Measurements from ENCODE around the gene NAV3.

The NAV3 gene

GRCh38 chr12:77830583-77831351, at the start of gene NAV3:
TSS of gene NAV3 (plus strand) at chr12:77830894. CDS start at chr12:77831462, 568 bp downstream.
- DNase-seq = no peak

- no peak for DNase-seq
Observed at GRCh38 chr12:77782034-77782433, 48.7 kb upstream of the NAV3 start.

- DNase-seq = no peak
Observed at GRCh38 chr12:77782766-77783165, 47.9 kb upstream of the NAV3 start.

DNA sequence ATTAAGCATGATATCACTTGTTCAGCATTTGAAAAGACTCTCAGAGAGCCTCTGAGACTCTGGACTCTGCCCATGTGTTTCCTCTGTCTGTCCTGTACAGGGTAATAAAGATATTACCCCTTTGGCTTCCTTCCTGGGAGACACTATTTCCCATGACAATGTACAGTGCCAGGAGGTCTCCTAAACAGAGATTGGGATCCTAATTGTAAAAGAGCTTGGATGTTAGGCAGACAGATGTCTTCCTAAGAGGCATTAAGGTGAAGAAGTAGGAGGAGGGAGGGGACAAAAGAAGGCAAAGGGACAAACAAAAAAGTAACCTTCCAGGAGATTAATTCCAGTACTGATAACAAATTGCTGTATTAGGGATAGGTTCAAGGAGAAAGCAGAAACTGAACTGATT, 45.5 kb upstream of the NAV3 start:
- DNase-seq = no peak

DNA sequence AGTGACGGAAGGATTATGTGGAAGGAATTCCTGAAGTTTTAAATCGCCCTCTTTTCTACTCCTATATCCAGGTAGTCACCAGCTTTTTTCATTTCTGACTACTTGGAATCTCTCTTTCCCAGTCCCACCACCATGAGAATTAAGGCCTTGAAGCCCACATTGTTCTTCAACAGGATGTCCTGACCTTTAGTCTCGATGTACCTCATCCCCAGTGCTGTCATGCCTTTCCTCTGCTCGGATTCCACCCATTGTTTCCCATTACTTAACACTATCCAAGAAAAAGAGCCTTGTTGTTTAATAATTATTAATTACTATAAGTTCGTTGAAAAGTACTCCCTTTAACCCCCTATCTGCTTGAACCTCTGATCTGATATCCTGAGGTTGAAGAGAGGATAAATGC, 44.0 kb upstream of the NAV3 start:
- DNase-seq = no peak

- no peak for DNase-seq
Observed at GRCh38 chr12:77788231-77789168, 42.2 kb upstream of the NAV3 start.

DNA sequence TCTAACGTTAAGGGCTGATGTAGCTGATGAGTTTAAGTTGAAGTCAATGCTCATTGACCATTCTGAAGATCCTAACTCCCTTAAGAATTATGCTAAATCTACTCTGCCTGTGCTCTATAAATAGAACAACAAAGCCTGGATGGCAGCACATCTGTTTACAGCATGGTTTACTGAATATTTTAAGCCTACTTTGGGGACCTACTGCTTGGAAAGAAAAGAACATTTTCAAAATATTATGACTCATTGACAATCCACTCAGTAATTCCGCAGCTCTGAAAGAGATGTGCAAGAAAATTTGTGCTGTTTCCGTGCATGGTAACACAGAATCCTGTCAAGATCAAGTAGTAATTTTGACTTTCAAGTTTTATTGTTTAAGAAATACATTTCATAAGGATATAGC, 35.0 kb upstream of the NAV3 start:
- DNase-seq = no peak

DNA sequence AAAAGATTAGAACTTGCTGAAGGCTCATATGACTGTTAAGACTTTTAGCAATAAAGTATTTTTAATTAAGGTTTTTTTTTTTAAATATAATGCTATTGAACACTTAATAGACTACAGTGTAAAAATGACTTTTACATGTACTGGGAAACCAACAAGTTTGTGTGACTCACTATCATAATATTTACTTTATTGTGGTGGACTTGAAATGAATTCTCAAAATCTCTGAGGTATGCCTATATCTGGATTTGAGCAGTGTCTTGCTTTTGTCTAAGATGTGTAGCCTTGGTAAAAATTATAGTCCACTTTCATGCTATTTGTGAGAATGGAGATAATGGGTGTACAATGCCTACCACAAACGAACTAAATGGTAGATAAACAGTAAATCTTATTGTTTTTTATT, 33.9 kb upstream of the NAV3 start:
- DNase-seq = no peak

DNA sequence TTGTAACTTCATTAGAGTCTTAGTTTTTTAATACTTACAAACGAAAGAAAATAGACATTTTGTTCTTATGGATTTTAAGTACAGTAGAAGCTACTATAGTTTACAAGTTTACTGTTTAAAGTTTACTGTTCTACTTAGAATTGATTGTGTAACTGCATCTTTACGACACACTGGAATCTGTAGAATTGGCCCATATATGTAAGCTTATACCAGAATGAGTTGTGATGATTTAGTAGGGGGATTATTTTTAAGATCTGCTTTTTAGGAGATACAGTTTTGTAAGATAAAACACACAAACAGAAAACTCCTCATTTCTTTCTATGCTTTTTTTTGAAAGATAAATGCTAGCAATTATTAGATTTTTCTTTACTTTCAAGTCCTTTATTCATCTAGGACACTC, 30.2 kb upstream of the NAV3 start:
- DNase-seq = no peak

- DNase-seq = no peak
Observed at GRCh38 chr12:77808534-77808933, 22.2 kb upstream of the NAV3 start.

DNA sequence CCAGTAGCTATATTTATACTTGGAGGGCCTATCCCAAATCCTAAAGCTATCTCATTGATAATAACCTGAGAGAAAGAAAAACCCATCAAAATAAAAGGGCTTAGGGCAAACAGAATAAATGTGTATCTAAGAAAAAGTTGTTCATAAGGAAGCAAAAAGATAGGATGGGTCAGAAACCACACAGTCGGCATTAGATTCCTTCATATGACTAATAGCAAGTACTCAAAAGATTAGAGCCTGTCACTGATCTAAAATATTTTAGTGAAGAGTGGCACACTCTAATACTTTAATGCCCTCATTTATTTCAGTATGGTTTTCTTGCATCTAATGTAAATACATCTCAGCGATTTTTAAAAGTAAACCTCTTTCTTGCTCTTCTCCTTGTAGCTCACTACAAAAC, 17.1 kb upstream of the NAV3 start:
- no peak for DNase-seq

- DNase-seq = no peak
Observed at GRCh38 chr12:77814386-77814785, 16.3 kb upstream of the NAV3 start.

DNA sequence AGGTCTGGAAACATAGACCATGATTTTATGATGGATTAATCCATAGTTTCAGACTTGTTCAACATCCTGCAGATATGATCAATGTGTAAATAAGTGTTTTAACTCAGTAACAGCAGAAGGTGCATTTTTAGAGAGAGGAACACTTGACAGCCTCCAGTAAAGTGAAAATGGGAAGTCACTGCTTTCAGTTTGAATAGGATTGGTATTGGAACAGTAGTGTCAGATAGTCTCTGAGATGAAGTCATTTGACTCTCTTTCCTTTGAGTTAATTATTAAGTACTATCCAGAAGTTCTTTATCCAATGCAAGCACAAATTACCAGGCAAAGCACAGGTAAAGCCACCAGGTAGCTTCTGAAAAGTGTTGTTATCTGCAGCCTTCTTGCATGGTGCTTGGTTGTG, 14.5 kb upstream of the NAV3 start:
- no peak for DNase-seq

DNA sequence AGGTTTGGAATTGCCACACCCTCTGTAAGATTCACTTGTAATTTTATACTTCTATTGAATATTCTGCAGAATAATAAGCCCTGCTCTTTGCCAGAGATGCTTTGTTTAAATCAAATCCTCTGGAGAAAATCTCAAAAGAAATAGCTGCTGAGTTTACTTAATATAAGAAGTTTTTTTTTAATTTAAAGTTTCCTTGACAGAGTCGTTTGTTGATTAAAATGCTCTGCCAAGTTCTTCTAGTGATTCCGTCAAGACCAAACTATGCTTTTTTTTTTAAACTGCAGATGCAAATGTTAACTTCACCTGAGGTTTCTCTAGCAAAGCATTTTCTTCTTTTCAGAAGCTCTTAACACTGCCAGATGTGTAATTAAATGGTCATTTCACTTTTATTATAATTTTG, 13.4 kb upstream of the NAV3 start:
- DNase-seq = no peak

DNA sequence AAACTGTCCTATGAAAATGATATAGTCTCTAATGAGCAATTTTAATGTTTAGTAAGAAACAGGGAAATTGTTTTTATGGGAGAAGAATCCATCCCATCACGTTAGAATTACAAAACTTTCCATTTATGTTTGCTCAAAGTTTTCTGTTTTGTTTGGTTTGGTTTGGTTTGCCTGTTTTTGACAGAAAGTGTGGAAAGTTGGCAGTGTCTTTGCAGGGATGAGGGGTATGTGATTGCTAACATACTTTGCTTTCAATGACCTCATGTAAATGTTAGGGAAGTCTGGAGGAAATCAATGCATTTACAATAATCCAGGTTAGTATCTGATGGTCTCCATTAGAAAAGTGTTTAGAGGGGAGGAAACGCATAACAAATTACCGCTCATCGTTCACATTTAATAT, 12.3 kb upstream of the NAV3 start:
- DNase-seq = no peak

- no peak for DNase-seq
Observed at GRCh38 chr12:77821699-77822203, 8.9 kb upstream of the NAV3 start.

- no peak for DNase-seq
Observed at GRCh38 chr12:77833329-77833728, 2.6 kb downstream of the NAV3 start.

DNA sequence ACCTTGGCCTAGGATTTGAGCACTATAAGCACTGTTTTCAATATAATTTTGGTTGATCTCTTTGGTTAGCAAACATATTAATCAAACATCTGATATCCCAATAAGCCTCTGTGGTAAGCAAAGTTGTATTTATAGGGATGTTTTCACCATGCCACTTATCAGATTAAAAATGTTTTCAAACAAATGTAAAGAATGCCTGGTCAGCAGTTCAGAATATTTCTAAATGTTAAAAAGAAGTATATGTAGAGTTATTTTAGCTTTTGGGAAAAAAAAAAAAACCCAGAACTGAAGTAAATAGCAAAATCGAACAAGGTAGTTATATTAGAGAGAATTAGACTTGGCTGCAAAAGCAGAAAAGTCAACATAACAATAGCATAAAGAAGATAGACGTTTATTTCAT, 3.9 kb downstream of the NAV3 start:
- DNase-seq = no peak

- DNase-seq = no peak
Observed at GRCh38 chr12:77835969-77836368, 5.3 kb downstream of the NAV3 start.

DNA sequence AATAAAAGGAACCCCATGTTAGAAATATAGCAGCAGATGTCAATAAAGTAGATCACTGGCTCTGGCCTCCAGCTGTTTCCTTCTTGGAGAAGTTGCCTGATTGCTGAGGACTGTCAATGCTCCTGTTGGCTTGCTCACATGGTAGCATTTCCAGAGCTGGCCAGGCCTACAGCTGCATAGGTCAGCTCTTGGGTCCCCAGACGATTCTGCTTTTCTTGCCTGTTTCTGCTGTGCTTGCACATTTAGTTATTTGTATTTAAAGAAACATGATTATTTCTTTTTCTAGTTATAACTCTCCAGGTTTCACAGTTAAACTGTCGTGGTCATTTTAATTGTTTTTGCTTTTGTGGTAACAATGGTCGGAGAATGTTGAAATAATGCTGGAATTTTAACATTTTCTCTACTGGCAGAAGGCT, 7.2 kb downstream of the NAV3 start:
- DNase-seq = no peak

- DNase-seq = no peak
Observed at GRCh38 chr12:77841521-77841920, 10.8 kb downstream of the NAV3 start.

DNA sequence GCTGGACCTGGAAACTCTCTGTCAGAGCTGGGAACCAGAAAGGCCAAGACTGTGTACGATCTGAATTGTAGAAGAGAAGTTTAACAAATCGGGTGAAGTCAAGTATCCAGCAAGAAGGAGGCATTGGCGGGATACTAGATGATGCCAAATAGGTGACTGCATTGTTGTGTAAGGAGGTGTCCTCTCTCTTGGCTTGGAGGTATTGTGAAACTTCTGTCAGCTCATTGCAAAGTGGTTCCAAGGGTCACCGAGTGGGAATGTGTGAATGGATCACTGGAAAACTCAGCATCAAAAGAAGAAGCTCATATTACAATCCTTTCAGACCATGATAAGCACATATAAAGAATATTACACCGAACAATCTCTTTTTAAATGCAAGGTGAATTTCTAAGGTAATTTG, 11.7 kb downstream of the NAV3 start:
- DNase-seq = no peak

DNA sequence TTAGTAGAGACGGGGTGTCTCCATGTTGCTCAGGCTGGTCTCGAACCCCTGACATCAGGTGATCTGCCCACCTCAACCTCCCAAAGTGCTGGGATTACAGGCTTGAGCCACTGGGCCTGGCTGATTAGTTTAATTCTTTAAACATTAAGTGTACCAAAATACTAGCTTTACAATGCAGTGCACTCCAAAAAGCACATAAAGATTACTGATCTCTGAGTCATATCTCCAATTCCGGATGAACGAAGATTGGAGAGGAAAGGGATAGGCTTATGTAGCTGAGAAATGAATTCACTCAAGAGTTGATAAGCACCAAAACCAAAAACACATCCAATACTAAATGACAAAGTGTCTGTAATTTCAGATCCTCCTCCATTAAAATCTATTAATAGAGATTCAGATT, 15.1 kb downstream of the NAV3 start:
- DNase-seq = no peak

GRCh38 chr12:77847060-77847541, 16.4 kb downstream of the NAV3 start:
- no peak for DNase-seq
